Measurements from ENCODE around the gene MYO3B.
"Not testable (repeated sequence)": the region's sequence is repeated elsewhere in the genome, so short reads cannot be mapped to it uniquely, and the experiment has no call there.

Gene MYO3B

GRCh38 chr2:170349269-170349668 lies 171.3 kb downstream of the MYO3B start:
- not testable (repeated sequence) for DNase-seq

- no peak for DNase-seq
Observed at GRCh38 chr2:170350929-170351826, 173.2 kb downstream of the MYO3B start.

DNA sequence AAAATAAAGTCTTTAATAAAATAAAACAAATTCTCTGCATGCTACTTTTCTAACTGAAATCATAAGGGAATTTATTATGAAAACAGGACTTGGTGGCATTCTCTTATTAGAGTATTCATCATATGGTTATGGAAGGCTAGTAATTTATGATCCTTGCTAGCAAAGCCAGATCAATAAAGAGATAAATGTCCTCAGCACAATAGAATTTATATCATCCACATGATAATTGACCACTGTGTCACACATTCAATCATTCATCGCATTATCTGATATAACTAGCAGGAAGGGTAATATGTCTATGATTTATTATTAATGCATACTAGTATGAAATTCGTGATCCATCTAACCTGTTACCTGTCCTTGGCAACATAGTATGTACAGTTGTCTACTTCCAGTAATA lies 175.8 kb downstream of the MYO3B start:
- DNase-seq: no peak

GRCh38 chr2:170354388-170354787 lies 176.4 kb downstream of the MYO3B start:
- no peak for DNase-seq

GRCh38 chr2:170354855-170355780 lies 177.2 kb downstream of the MYO3B start:
- DNase-seq: no peak

DNA sequence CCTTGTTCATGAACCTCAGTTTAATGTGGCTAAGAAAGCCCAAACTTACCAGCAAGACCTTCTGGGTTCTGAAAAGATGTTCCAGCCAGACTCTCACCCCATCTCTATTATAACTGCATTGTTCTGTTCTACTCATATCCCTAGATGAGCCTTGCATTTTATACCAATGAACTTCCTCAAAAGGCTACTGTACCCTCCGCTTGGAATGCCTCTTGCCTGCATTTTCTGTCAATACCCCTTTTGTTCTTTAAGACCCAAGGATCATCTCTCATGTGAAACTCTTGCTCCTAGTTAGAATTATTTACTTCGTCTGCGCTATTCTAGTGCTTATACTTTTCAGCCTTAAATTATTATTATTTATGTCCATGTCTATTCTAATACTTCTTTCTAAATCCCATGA lies 181.5 kb downstream of the MYO3B start:
- DNase-seq: no peak

DNA sequence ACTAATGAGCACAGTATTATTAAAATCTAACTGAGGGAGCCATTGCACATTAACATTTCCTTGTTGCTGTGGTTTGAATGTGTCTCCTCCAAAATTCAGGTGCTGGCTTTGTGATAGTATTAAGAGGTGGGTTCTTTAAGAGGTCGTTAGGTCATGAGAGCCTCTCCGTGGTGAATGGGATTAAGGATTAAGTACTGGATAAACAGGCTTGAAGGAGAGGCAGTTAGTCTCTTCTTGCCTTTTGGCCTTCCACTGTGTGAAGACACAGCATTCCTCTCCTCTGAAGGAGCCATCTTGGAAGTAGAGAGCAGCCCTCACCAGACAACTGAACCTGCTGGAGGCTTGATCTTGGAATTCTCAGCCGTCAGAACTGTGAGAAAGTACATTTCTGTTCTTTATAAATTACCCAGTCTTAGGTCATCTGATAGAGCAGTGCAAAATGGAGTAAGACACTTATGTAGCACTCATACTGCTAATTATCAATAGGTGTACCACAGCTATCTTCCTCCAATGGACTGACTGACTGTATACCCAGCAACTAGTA lies 182.7 kb downstream of the MYO3B start:
- no peak for DNase-seq

DNA sequence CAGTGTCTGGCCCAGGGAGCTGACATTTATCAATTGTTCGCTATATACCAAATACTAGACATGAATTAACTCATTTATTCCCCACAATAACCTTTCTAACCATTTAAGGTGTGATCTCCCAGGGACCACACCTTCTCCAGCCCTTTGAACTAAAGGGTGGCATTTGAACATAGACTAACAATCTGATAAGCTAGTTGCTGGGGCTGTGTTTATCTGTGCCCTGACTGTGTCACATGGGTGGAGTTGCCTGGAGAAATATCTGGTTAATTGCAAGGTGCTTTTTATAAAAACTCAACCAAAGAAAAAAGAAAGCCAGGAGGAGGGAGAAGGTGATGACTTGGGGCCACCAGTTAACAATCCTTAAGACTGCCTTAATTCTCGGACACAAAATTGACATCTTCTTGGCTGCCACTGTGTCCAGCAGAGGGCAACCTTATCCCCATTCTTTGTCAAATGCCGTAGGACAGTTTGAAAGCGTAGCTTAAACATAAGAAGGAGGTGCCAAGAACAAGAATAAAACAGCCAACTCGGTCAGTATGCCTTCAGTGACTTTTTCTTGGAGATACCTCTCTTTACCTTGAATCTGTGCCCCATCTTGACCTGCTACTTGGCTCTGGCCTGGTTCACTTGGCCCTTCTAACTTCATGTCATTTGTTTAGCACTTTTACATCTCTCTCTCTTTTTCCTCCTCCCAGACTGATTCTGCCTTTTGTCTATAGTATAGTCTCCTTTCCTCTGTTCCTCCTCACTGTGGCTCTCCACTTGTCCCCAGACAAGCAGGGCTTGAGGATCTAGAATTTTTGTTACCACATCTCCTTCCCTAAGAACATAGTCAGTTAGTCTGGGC lies 183.4 kb downstream of the MYO3B start:
- DNase-seq: peak; percentile 52

DNA sequence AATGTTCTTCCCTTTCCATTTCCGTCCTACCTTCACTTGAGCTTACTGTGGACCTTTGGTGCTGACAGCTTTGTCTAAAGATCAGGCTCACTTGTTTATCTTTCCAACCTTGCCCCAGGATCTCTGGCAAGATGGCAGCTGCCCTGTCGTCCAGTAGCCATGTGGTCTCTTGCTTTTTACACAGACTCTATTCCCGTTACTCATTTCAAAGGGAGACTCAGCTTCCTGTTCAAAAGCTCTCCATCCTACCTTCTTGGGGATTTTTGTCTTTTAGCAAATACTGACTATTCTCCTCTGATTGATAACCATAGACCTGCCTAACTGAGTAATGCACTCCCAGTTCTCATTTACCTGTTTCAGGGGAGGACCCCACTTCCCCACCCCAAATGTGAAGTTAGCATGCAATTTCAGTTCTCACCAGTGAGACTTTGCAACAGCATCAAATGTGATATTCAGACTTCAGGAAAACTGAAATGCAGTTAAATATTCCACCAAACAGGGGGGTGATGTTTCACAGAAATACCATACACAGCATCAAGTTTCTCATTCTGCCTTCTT lies 184.4 kb downstream of the MYO3B start:
- no peak for DNase-seq

DNA sequence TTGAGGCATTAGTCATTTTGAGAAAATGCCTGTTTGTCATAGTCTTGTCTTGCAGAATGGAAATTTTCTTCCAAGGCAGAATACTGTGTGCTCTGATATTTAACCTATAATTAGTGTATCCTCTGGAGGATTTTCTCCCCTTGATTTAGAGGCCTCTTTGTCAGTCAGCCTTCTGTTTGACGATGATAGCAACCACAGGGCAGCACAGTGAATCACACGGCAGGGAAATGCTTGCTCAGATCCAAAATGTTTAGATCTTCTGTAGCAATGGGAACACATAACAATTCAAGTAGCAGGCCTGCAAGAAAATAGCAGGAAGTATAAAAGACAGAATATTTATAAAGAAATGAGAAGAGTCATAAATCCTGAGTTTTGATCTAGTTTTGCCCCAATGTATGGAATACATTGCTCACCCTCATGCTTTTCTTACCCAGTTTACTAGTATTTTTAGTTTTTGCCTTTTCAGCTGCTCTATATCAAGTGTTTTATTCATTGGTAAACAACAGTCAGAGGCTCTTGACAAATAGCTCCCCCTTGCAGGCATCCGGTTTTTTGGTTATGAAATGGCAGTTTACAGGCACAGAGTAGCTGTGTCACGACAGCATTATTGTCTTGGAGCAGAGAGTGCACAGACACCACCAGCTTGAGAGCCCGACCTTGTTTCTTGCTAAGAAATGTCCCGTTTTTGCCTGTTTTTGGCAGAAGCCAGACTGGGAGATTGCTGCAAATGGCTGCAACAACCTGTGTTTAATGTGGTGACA lies 185.1 kb downstream of the MYO3B start:
- peak; percentile 61 for DNase-seq

DNA sequence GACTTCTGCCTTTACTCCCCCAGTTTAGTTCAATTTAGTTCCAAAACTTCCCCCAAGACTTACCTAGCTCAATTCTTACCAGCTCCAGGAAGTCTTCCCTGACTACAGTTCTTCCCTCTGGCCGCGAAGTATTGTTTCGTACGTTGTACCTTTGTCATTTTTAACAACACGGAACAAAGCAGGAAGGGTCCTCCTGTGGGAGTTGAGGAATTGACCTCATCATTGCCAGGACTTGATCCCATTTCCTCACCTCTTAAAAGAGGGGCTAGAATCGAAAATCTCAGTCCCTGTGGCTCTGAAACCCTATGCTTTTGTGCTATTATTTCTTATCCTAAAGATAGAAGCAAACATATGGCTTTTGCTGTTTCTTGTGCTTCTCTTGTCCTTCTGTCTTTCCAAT lies 187.1 kb downstream of the MYO3B start:
- no peak for DNase-seq

GRCh38 chr2:170365686-170366085 lies 187.7 kb downstream of the MYO3B start:
- DNase-seq: no peak

- DNase-seq: no peak
Observed at GRCh38 chr2:170368370-170368769, 190.4 kb downstream of the MYO3B start.

- DNase-seq: no peak
Observed at GRCh38 chr2:170369228-170369627, 191.3 kb downstream of the MYO3B start.

- peak; percentile 8 for DNase-seq
Observed at GRCh38 chr2:170369894-170370293, 191.9 kb downstream of the MYO3B start.

DNA sequence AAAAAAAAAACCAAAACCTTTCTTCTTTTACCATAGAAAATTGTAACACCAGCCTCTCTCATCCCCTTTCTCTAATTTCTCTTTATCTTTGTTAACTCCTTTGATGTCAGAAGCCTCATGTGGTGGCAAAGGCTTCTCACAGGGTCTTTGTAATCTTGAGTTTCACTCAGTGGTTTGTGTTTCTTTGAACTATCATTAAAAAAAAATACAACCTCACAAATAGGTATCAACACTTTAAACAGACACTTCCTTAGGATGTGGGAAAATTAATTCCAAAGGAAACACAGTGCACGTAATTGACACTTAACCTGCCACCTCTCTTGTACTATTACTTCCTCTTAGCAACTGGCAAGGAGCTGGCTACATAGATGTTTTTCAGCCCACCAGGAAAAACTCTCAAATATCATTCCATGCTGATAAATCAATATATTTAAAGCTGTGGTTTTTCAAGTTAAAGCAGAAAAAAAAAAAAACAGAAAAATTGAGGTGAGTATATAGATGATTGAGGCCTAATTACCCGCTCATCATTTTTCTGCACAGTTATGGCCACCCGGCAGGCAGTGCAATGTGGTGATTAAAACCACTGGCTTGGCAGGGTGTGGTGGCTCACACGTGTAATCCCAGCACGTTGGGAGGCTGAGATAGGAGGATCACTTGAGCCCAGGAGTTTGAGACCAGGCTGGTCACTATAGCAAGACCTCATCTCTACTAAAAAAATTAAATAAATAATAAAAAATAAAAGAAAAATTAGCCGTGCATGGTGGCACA lies 193.5 kb downstream of the MYO3B start:
- DNase-seq: no peak

GRCh38 chr2:170375192-170375591 lies 197.2 kb downstream of the MYO3B start:
- no peak for DNase-seq

- no peak for DNase-seq
Observed at GRCh38 chr2:170377500-170378207, 199.7 kb downstream of the MYO3B start.

DNA sequence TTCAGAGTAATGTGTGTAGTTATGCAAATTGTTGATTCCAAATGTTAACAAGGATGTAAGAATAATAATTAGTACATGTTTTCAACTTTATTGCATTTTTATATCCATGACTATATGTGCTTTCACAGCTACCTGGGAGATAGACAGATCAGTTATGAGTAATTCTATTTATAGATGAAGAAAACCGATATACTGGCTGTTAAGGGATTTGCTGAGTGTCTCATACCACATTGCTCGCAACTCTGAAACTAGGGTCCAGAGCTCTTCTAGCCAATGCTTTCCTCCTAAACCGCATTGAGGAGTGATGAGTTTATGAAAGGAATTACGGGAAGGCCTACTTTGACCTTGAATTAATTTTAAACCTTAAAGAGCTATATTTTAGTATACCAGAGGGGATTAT lies 202.3 kb downstream of the MYO3B start:
- DNase-seq: no peak

- DNase-seq: no peak
Observed at GRCh38 chr2:170381678-170382077, 203.7 kb downstream of the MYO3B start.
